ENCODE data around the gene RAB33A. TPM values are rescaled to one million over a fixed set of nuclear protein-coding genes. Genes with fewer than 3 reads are reported as not detected.

The RAB33A gene
- total and polyA plus RNA-seq, 9 of the 15 experiments (the other 6 are each of a cell fraction or from before 2014, with no cell fraction given): 0.04 to 0.20 (median 0.06) TPM; not detected in 4

DNA sequence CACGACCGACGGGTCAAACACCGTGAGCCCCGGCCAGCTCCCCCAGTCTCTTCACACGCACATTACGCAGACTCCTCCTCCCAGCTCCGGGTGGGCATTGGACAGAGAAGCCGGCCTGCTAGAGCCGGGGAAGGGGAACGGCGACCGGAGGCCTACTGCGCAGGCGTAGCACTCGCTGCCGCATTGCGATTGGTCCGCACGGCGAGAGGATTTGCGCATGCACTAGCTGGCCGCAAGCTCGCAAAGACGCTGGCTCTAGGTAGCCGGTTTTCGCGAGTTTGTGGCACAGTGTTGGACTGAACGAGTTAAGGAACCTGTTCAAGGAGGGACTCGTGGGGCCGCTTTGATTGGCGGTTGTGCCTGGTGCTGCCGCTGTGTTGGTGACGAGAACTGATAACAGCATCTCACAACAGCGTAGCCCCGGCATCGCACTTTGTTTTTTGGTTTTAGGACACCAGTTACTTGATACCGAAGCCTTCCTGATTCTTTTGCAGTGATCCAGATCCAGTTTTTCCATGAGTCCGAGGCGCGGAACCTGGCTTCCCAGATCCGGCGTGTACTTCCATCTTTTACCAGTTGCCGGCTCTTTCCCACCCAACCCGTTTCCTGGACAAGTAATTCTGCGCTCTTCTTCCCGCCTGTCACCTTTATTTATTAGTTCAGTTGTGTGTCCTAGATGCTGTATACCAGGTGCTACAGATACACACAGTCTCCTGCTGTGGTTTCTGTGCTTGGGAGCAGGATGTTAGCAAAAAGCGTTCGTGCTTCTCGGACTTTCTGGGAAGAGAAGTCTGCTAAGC is 5.9 kb upstream of the RAB33A start, which contains the start of gene AIFM1 (continued):
- no peak for TF ChIP-seq HMG20B (CRISPR knock-in tag; IDR thresholded peaks at IDR 0.05)
- TF ChIP-seq KAT7 (CRISPR knock-in tag; IDR thresholded peaks at IDR 0.05; ENCODE audit: borderline replicate concordance): 0 out of 2 replicates have a peak, but pooled peaks have one; percentile 23
- peak; percentile 61; the same call in 1 of the 2 replicates for TF ChIP-seq MEF2D (tag; conservative IDR thresholded peaks at IDR 0.05; ENCODE audit: low read depth)
- TF ChIP-seq CBX2 (IDR thresholded peaks at IDR 0.05; ENCODE audit: insufficient read depth, low read length, poor library complexity, severe bottlenecking): no peak
- TF ChIP-seq, protein P1, sequence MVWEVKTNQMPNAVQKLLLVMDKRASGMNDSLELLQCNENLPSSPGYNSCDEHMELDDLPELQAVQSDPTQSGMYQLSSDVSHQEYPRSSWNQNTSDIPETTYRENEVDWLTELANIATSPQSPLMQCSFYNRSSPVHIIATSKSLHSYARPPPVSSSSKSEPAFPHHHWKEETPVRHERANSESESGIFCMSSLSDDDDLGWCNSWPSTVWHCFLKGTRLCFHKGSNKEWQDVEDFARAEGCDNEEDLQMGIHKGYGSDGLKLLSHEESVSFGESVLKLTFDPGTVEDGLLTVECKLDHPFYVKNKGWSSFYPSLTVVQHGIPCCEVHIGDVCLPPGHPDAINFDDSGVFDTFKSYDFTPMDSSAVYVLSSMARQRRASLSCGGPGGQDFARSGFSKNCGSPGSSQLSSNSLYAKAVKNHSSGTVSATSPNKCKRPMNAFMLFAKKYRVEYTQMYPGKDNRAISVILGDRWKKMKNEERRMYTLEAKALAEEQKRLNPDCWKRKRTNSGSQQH (CRISPR knock-in tag; IDR thresholded peaks at IDR 0.05): no peak
- TF ChIP-seq JUN (IDR thresholded peaks at IDR 0.05; ENCODE audit: borderline replicate concordance, low read depth, low read length): peak; percentile 36; the same call in 1 of the 2 replicates
- TF ChIP-seq JUN (CRISPR knock-in tag; IDR thresholded peaks at IDR 0.05; ENCODE audit: borderline replicate concordance): no peak
- TF ChIP-seq, protein P2, sequence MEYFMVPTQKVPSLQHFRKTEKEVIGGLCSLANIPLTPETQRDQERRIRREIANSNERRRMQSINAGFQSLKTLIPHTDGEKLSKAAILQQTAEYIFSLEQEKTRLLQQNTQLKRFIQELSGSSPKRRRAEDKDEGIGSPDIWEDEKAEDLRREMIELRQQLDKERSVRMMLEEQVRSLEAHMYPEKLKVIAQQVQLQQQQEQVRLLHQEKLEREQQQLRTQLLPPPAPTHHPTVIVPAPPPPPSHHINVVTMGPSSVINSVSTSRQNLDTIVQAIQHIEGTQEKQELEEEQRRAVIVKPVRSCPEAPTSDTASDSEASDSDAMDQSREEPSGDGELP (CRISPR knock-in tag; IDR thresholded peaks at IDR 0.05; ENCODE audit: borderline replicate concordance): peak; percentile 46; the same call in 1 of the 2 replicates
- TF ChIP-seq NFIC (IDR thresholded peaks at IDR 0.05): peak; percentile 20
- TF ChIP-seq SMAD4 (CRISPR knock-in tag; conservative IDR thresholded peaks at IDR 0.05): peak; percentile 66
- TF ChIP-seq MTF1 (CRISPR knock-in tag; IDR thresholded peaks at IDR 0.05; ENCODE audit: borderline replicate concordance): no peak
- TF ChIP-seq, protein P3, sequence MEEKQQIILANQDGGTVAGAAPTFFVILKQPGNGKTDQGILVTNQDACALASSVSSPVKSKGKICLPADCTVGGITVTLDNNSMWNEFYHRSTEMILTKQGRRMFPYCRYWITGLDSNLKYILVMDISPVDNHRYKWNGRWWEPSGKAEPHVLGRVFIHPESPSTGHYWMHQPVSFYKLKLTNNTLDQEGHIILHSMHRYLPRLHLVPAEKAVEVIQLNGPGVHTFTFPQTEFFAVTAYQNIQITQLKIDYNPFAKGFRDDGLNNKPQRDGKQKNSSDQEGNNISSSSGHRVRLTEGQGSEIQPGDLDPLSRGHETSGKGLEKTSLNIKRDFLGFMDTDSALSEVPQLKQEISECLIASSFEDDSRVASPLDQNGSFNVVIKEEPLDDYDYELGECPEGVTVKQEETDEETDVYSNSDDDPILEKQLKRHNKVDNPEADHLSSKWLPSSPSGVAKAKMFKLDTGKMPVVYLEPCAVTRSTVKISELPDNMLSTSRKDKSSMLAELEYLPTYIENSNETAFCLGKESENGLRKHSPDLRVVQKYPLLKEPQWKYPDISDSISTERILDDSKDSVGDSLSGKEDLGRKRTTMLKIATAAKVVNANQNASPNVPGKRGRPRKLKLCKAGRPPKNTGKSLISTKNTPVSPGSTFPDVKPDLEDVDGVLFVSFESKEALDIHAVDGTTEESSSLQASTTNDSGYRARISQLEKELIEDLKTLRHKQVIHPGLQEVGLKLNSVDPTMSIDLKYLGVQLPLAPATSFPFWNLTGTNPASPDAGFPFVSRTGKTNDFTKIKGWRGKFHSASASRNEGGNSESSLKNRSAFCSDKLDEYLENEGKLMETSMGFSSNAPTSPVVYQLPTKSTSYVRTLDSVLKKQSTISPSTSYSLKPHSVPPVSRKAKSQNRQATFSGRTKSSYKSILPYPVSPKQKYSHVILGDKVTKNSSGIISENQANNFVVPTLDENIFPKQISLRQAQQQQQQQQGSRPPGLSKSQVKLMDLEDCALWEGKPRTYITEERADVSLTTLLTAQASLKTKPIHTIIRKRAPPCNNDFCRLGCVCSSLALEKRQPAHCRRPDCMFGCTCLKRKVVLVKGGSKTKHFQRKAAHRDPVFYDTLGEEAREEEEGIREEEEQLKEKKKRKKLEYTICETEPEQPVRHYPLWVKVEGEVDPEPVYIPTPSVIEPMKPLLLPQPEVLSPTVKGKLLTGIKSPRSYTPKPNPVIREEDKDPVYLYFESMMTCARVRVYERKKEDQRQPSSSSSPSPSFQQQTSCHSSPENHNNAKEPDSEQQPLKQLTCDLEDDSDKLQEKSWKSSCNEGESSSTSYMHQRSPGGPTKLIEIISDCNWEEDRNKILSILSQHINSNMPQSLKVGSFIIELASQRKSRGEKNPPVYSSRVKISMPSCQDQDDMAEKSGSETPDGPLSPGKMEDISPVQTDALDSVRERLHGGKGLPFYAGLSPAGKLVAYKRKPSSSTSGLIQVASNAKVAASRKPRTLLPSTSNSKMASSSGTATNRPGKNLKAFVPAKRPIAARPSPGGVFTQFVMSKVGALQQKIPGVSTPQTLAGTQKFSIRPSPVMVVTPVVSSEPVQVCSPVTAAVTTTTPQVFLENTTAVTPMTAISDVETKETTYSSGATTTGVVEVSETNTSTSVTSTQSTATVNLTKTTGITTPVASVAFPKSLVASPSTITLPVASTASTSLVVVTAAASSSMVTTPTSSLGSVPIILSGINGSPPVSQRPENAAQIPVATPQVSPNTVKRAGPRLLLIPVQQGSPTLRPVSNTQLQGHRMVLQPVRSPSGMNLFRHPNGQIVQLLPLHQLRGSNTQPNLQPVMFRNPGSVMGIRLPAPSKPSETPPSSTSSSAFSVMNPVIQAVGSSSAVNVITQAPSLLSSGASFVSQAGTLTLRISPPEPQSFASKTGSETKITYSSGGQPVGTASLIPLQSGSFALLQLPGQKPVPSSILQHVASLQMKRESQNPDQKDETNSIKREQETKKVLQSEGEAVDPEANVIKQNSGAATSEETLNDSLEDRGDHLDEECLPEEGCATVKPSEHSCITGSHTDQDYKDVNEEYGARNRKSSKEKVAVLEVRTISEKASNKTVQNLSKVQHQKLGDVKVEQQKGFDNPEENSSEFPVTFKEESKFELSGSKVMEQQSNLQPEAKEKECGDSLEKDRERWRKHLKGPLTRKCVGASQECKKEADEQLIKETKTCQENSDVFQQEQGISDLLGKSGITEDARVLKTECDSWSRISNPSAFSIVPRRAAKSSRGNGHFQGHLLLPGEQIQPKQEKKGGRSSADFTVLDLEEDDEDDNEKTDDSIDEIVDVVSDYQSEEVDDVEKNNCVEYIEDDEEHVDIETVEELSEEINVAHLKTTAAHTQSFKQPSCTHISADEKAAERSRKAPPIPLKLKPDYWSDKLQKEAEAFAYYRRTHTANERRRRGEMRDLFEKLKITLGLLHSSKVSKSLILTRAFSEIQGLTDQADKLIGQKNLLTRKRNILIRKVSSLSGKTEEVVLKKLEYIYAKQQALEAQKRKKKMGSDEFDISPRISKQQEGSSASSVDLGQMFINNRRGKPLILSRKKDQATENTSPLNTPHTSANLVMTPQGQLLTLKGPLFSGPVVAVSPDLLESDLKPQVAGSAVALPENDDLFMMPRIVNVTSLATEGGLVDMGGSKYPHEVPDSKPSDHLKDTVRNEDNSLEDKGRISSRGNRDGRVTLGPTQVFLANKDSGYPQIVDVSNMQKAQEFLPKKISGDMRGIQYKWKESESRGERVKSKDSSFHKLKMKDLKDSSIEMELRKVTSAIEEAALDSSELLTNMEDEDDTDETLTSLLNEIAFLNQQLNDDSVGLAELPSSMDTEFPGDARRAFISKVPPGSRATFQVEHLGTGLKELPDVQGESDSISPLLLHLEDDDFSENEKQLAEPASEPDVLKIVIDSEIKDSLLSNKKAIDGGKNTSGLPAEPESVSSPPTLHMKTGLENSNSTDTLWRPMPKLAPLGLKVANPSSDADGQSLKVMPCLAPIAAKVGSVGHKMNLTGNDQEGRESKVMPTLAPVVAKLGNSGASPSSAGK (IDR thresholded peaks at IDR 0.05): peak; percentile 6
- peak; percentile 70 for TF ChIP-seq ZFX (CRISPR knock-in tag; IDR thresholded peaks at IDR 0.05)

Measured in K562 (cell line).